Right lobe of liver (tissue), 6 donors: Measurements from ENCODE around the gene KRT40. TPM values are rescaled to one million over a fixed set of nuclear protein-coding genes. Genes with fewer than 3 reads are reported as not detected.

ENCODE experiments used
- ATAC-seq, 4 donors: fragments of 200-7000 bp; cut with Tn5 transposase; one replicate each; pipeline ENCODE4 v1.9.1; 2020; ENCODE audit warnings: mild to moderate bottlenecking in 4 of 4, moderate library complexity in 4 of 4
- DNase-seq, 3 donors: peaks; one replicate each; pipeline ENCODE4 v3.0.0-alpha.2; 2020
- H3K27ac ChIP-seq, 3 donors: fragments of 200-600 bp; one replicate each; pipeline ENCODE4 v1.8.0; 2022
- H3K27me3 ChIP-seq, 2 donors: fragments of 200-600 bp; one replicate each; pipeline ENCODE4 v1.8.0; 2022
- H3K36me3 ChIP-seq, 4 donors: fragments of 200-600 bp; sonication (generic) in 1 of 4; one replicate each; pipeline versions ENCODE4 v1.5.1 to v1.8.0; 2017 to 2022; ENCODE audit warnings: control low read depth in 1 of 4
- H3K4me1 ChIP-seq, 4 donors: fragments of 200-600 bp; sonication (generic) in 1 of 4; one replicate each; pipeline versions ENCODE4 v1.5.1 to v1.8.0; 2017 to 2022; ENCODE audit warnings: control low read depth in 1 of 4
- H3K4me3 ChIP-seq, 3 donors: fragments of 200-600 bp; one replicate each; pipeline ENCODE4 v1.8.0; 2022
- H3K9me3 ChIP-seq, 4 donors: fragments of 200-600 bp; sonication (generic) in 1 of 4; one replicate each; pipeline versions ENCODE4 v1.5.1 to v1.8.0; 2017 to 2022; ENCODE audit warnings: control low read depth in 1 of 4
- POLR2A ChIP-seq: fragments of 450-650 bp; IDR thresholded peaks from one replicate; pipeline ENCODE4 v1.6.1; 2017; ENCODE audit warnings: antibody characterized with exemption, mild to moderate bottlenecking
- WGBS: methylation state at CpG from one replicate; pipeline ENCODE4 v1.1.6; 2018; ENCODE audit warnings: low coverage, low lambda C conversion rate; ENCODE audit not compliant: insufficient coverage; ENCODE audit errors: missing lambda C conversion rate; 5-methylcytosine and 5-hydroxymethylcytosine counted together
- intact Hi-C, 2 donors: fragments of 100-400 bp; cut with DNase I; formaldehyde crosslinking; loops; one replicate each; pipeline versions ENCODE4 v1.11.2 to v1.14.1; 2022
- total RNA-seq, 6 experiments: library from RNA; depleted of rRNA in 2 of 6; stranded (reverse); fragments of >200 nt in 2 of 6; fragmentation: NEBNext Ultra II Directional in 3 of 6; extraction: Animal tissue kit (Norgen Biotek cat#: 25700) in 3 of 6; gene quantifications; one replicate each; pipeline versions ENCODE4 v1.1.0 to v1.2.4, GENCODE V29; 2016 to 2023
- TF ChIP-seq, protein P1 (sequence below), 4 donors: fragments of 200-600 bp in 3 of 4; fragments of 450-650 bp in 1 of 4; IDR thresholded peaks; one replicate each; pipeline versions ENCODE4 v1.5.1 to v1.8.0; 2016 to 2022; ENCODE audit warnings: antibody characterized with exemption in 4 of 4, mild to moderate bottlenecking in 2 of 4
- donor health status: DM: no; HTN: yes; CAD: no.
- donor health status: DM: no; HTN: no; CAD: no.
- donor health status: DM: no; HTN: no; CAD: no.
- donor health status: DM: no; HTN: yes; CAD: no.
- donor health status: DM: no; HTN: yes; CAD: no.

The KRT40 gene
- total RNA-seq, 6 experiments from 2014 or later, result not detected

DNA sequence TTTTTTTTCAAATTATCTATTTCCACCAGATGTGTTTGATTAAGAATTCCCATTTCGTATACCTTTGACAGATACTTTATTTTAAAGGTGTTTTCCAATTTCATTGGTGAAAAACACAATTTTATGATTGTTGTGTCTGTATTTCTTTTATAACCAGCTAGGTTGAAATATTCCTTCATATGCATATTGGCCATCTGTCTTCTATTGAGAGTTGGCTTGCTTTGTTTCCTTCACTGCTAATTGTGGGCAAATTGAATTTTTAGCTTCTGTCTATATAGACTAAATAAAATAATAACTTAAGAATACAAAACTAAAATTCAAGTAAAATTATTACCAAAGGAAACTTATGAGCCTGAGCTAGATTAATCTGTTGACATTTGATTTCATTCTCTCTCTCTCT, 11.0 kb upstream of the KRT40 start:
- Histone ChIP-seq H3K9me3 (no peaks in the 10 kb centered on the region), H3K36me3 (no peaks in the 10 kb centered on the region), H3K4me1 (no peaks in the 10 kb centered on the region), H3K27me3 (peaks cover 5 to 15% of the 10 kb centered on the region in 2 donors), H3K27ac (no peak overlapping the region), H3K4me3 (no peak overlapping the region)
- no peak for TF ChIP-seq POLR2A
- TF ChIP-seq, protein P1, sequence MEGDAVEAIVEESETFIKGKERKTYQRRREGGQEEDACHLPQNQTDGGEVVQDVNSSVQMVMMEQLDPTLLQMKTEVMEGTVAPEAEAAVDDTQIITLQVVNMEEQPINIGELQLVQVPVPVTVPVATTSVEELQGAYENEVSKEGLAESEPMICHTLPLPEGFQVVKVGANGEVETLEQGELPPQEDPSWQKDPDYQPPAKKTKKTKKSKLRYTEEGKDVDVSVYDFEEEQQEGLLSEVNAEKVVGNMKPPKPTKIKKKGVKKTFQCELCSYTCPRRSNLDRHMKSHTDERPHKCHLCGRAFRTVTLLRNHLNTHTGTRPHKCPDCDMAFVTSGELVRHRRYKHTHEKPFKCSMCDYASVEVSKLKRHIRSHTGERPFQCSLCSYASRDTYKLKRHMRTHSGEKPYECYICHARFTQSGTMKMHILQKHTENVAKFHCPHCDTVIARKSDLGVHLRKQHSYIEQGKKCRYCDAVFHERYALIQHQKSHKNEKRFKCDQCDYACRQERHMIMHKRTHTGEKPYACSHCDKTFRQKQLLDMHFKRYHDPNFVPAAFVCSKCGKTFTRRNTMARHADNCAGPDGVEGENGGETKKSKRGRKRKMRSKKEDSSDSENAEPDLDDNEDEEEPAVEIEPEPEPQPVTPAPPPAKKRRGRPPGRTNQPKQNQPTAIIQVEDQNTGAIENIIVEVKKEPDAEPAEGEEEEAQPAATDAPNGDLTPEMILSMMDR (IDR thresholded peaks at IDR 0.05), result no peak
- no peak for ATAC-seq
- intact Hi-C loops, result no loop called here
- 8% methylated on average over 1 of the region's 1 CpG for WGBS
- DNase-seq, result no peak

DNA sequence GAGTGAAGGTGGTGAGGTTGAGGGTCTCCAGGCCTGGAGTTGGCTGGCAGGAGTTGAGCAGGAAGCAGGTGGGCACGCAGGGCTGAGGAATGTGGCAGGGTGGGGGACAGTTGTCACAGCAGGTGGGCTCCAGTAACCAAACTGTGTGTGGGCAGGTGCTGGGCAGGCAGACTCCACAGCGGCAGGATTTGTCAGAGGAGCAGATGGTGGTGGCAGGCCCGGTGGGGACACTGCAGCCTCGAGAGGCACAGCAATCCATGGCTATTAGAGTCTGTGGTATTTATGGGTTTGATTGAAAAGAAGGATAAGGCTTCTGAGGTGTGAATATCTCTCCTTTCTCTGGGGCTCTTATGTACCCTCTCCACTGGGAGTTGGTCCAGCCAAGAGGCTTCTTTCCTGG, 9.7 kb upstream of the KRT40 start, which contains the start of gene KRTAP3-3:
KRTAP3-3 (minus strand) TSS at position 326 of the 400 bp plus-strand sequence; CDS start at position 259, 67 bp downstream.
- ATAC-seq (no peak), DNase-seq (no peak)
- H3K27me3 ChIP-seq, result peaks cover 5 to 15% of the 10 kb centered on the region in 2 donors
- H3K4me1 ChIP-seq, result no peaks in the 10 kb centered on the region
- intact Hi-C loops, result no loop called here
- TF ChIP-seq, protein P1 (IDR thresholded peaks at IDR 0.05), result no peak
- TF ChIP-seq POLR2A, result no peak
- no peaks in the 10 kb centered on the region for H3K36me3 ChIP-seq
- WGBS, result 0% methylated on average over 1 of the region's 4 CpGs
- H3K27ac ChIP-seq, result no peak within 1 kb of the TSS
- no peaks in the 10 kb centered on the region for H3K9me3 ChIP-seq
- H3K4me3 ChIP-seq, result no peak within 1 kb of the TSS

DNA sequence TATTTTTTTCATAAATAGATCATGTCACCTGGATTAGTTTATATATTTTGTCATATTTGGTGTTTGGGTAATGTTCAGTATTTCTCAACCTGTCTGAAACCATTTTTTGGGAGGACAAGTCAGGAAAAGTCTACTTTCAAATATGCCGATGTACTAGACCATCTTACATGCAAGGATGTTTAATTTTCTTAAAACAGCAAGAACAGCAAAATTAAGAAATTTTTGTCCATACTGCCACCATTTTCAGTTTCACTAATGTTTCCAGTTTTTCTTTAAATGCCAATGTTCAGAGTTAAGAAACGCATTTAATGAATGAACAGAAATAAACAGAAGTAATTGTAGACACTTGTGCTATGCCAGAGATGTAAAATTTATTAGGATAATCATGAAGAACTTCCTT, 9.0 kb upstream of the KRT40 start:
- intact Hi-C loops, result no loop called here
- H3K27me3 ChIP-seq, result peaks cover 5 to 12% of the 10 kb centered on the region in 2 donors
- no peak overlapping the region for H3K4me3 ChIP-seq
- ATAC-seq (no peak), DNase-seq (no peak)
- no peaks in the 10 kb centered on the region for H3K4me1 ChIP-seq
- no peaks in the 10 kb centered on the region for H3K36me3 ChIP-seq
- TF ChIP-seq POLR2A, result no peak
- no peaks in the 10 kb centered on the region for H3K9me3 ChIP-seq
- WGBS, result 56% methylated on average over 2 of the region's 2 CpGs
- H3K27ac ChIP-seq, result no peak overlapping the region

DNA sequence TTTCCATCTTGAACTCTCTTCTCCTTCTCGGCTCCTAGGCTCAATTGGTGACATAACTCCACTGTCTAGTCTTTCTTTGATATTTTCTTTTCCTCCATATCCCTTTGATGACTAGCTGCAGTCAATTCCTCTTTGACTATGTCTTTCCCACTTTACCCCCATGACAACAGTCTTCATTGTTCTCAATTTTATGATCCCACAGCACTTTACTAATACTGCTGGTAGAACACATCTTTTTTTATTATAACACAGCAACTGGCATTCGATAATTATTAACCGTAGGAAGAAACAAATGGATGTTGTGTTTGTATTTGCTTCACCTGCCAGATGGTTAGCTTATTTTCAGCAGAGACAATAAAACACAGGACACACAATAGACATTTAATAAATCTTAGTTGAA, 8.5 kb upstream of the KRT40 start:
- no peak for DNase-seq
- intact Hi-C loops, result no loop called here
- Histone ChIP-seq H3K4me3 (no peak overlapping the region), H3K9me3 (no peaks in the 10 kb centered on the region), H3K36me3 (no peaks in the 10 kb centered on the region), H3K27ac (no peak overlapping the region), H3K4me1 (no peaks in the 10 kb centered on the region), H3K27me3 (peaks cover 5 to 12% of the 10 kb centered on the region in 2 donors)
- ATAC-seq, result no peak
- WGBS, result 69% methylated on average over 3 of the region's 3 CpGs
- no peak for TF ChIP-seq POLR2A
- TF ChIP-seq, protein P1 (IDR thresholded peaks at IDR 0.05), result no peak

DNA sequence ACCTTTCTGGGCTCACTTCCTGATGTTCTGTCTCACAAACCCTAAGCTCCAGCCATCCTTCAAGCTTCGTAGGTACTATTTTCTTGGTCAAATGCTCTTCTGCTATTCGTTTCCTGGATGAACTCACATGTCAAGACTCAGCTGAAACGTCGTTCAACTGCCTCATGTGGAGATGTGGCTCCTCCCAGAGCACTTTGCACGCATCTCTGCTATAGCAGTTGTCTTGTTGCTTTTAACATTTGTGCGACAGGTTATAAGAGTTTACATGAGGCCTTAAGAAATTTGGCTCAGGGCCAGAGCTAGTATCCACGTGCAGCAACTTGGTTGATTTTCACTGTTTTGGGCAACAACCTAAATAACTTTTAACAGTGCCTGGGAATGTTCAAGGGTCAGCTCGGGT, 2.8 kb upstream of the KRT40 start:
- TF ChIP-seq, protein P1 (IDR thresholded peaks at IDR 0.05), result no peak
- no peak for TF ChIP-seq POLR2A
- Histone ChIP-seq H3K27me3 (peaks cover 0 to 12% of the 10 kb centered on the region in 2 donors), H3K4me3 (no peak overlapping the region), H3K9me3 (no peaks in the 10 kb centered on the region), H3K27ac (no peak overlapping the region), H3K36me3 (no peaks in the 10 kb centered on the region), H3K4me1 (no peaks in the 10 kb centered on the region)
- intact Hi-C loops, result no loop called here
- no peak for DNase-seq
- 45% methylated on average over 8 of the region's 8 CpGs for WGBS
- ATAC-seq, result no peak
